22Rv1 (cell line): ENCODE data around the gene TPRKB.

Source experiments
- ZFX ChIP-seq: fragments of 450-650 bp; IDR thresholded peaks from 2 replicates; pipeline ENCODE4 v1.6.1; 2017; ENCODE audit warnings: antibody characterized with exemption, borderline replicate concordance
- TF ChIP-seq, protein P1 (sequence below): fragments of 450-650 bp; IDR thresholded peaks from 2 replicates; pipeline ENCODE4 v1.5.1; 2017; ENCODE audit warnings: mild to moderate bottlenecking

DNA sequence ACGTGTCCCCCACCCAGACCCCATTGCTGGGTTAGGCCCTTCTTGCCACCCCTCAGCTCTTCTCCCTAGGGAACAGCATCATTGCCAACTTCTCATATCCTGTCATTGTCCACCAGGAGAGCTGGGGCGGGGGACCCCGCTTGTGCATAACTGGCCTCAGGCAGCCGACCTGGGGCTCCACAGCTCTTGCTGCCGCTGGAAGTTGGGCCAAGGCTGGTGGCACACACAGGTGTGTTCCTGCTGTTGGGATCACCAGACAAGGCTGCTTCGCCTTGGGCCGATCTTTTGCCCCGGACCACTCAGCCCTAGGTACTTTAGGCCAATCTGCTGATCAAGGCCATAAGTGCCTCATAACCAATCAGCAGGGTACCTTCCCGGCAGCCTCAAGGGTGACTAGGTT is 28.6 kb downstream of the TPRKB start:
- TF ChIP-seq, protein P1, sequence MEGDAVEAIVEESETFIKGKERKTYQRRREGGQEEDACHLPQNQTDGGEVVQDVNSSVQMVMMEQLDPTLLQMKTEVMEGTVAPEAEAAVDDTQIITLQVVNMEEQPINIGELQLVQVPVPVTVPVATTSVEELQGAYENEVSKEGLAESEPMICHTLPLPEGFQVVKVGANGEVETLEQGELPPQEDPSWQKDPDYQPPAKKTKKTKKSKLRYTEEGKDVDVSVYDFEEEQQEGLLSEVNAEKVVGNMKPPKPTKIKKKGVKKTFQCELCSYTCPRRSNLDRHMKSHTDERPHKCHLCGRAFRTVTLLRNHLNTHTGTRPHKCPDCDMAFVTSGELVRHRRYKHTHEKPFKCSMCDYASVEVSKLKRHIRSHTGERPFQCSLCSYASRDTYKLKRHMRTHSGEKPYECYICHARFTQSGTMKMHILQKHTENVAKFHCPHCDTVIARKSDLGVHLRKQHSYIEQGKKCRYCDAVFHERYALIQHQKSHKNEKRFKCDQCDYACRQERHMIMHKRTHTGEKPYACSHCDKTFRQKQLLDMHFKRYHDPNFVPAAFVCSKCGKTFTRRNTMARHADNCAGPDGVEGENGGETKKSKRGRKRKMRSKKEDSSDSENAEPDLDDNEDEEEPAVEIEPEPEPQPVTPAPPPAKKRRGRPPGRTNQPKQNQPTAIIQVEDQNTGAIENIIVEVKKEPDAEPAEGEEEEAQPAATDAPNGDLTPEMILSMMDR = no peak
- TF ChIP-seq ZFX = no peak
